Activated naive CD4-positive, alpha-beta T cell treated with anti-CD3 and anti-CD28 coated beads, Interleukin-2, amount 10 ng/mL, durations not matched to agents 7 days and 5 days (primary cell): ENCODE data around the gene CTBP2.

Experiments used
- CTCF ChIA-PET: fragments of 350-600 bp; sonication (Branson Sonifier 250); formaldehyde crosslinking; loops from one replicate; lab custom pipeline; 2021; ENCODE audit warnings: antibody characterized with exemption; lab: Charles Lee
- DNase-seq: peaks from one replicate; pipeline ENCODE4 v3.0.0-alpha.2; 2020
- H3K27ac Mint-ChIP-seq: one replicate; pipeline ENCODE4 v1.8.0; 2021; ENCODE audit warnings: mild to moderate bottlenecking, moderate library complexity, mixed read lengths
- H3K27me3 Mint-ChIP-seq: one replicate; pipeline ENCODE4 v1.8.0; 2021; ENCODE audit warnings: mild to moderate bottlenecking, mixed read lengths
- H3K36me3 Mint-ChIP-seq: one replicate; pipeline ENCODE4 v1.8.0; 2021; ENCODE audit warnings: mixed read lengths
- H3K4me1 Mint-ChIP-seq: one replicate; pipeline ENCODE4 v1.8.0; 2021; ENCODE audit warnings: mixed read lengths
- H3K4me3 Mint-ChIP-seq: one replicate; pipeline ENCODE4 v1.8.0; 2021; ENCODE audit warnings: mild to moderate bottlenecking, moderate library complexity, mixed read lengths
- H3K9me3 Mint-ChIP-seq: one replicate; pipeline ENCODE4 v1.8.0; 2021; ENCODE audit warnings: mixed read lengths

Gene CTBP2

GRCh38 chr10:125025341-125025740 lies 135.0 kb downstream of the CTBP2 start:
- Mint-ChIP-seq H3K9me3 (no peaks in the 10 kb centered on the region), H3K4me3 (no peak overlapping the region), H3K4me1 (no peaks in the 10 kb centered on the region), H3K36me3 (no peaks in the 10 kb centered on the region), H3K27ac (no peak overlapping the region), H3K27me3 (peaks cover 3% of the 10 kb centered on the region)
- DNase-seq: no peak
- CTCF ChIA-PET: no interaction called here

DNA sequence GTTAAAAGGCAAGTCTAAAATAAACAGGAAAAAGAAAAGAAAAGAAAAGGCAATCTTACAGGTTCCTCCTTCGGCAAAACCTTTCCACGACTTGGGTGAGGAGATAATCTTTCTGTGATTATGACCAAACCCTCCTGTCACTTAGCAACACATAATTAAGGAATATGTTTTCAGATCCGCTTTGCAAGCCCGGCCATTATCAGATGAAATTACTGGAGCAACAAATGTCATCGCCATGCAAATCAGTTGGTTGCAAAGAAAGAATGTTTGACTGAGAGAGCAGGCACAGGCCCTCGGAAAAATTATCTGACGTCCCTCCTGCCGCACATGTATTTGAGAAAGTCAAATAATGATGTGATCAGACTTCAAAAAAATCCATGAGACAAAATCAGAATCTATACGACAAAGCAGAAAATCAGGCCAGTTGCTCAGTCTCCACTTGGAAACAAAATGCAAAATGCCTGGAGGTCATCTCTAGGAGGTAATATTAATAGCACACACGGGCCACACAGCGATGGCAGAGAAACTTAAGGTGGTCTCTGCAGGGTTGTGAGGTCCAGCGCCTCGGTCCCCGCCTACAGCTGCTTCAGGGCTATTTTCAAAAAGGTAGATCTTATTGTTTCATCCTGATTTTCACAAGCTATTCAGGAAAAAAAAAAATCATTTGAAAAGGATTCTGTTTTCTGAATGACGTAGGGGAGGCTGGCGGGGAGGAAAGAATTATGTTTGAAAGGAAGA lies 135.7 kb downstream of the CTBP2 start:
- no peak overlapping the region for H3K27ac Mint-ChIP-seq
- H3K36me3 Mint-ChIP-seq: no peaks in the 10 kb centered on the region
- no peaks in the 10 kb centered on the region for H3K9me3 Mint-ChIP-seq
- no peaks in the 10 kb centered on the region for H3K4me1 Mint-ChIP-seq
- peaks cover 3% of the 10 kb centered on the region for H3K27me3 Mint-ChIP-seq
- CTCF ChIA-PET: no interaction called here
- H3K4me3 Mint-ChIP-seq: no peak overlapping the region
- no peak for DNase-seq

GRCh38 chr10:125023862-125024496 lies 136.4 kb downstream of the CTBP2 start:
- Mint-ChIP-seq H3K9me3 (no peaks in the 10 kb centered on the region), H3K27me3 (peaks cover 3% of the 10 kb centered on the region), H3K4me3 (no peak overlapping the region), H3K36me3 (no peaks in the 10 kb centered on the region), H3K27ac (no peak overlapping the region), H3K4me1 (no peaks in the 10 kb centered on the region)
- CTCF ChIA-PET: no interaction called here
- no peak for DNase-seq

- H3K27me3 Mint-ChIP-seq: peaks cover 9% of the 10 kb centered on the region
- CTCF ChIA-PET: no interaction called here
Observed at GRCh38 chr10:125023255-125023654, 137.1 kb downstream of the CTBP2 start.

GRCh38 chr10:125022671-125023070 lies 137.7 kb downstream of the CTBP2 start:
- H3K27me3 Mint-ChIP-seq: peaks cover 15% of the 10 kb centered on the region
- no peak for DNase-seq
- H3K36me3 Mint-ChIP-seq: no peaks in the 10 kb centered on the region
- no peaks in the 10 kb centered on the region for H3K9me3 Mint-ChIP-seq
- CTCF ChIA-PET: no interaction called here
- no peak overlapping the region for H3K27ac Mint-ChIP-seq
- no peak overlapping the region for H3K4me3 Mint-ChIP-seq
- H3K4me1 Mint-ChIP-seq: no peaks in the 10 kb centered on the region

More at GRCh38 chr10:125023255-125023654, 137.1 kb downstream of the CTBP2 start:
- no peak for DNase-seq
- no peaks in the 10 kb centered on the region for H3K9me3 Mint-ChIP-seq
- H3K4me3 Mint-ChIP-seq: no peak overlapping the region
- H3K36me3 Mint-ChIP-seq: no peaks in the 10 kb centered on the region
- no peak overlapping the region for H3K27ac Mint-ChIP-seq
- H3K4me1 Mint-ChIP-seq: no peaks in the 10 kb centered on the region

- Mint-ChIP-seq H3K9me3 (no peaks in the 10 kb centered on the region), H3K36me3 (no peaks in the 10 kb centered on the region)
Observed at GRCh38 chr10:125021686-125022344, 138.5 kb downstream of the CTBP2 start.

DNA sequence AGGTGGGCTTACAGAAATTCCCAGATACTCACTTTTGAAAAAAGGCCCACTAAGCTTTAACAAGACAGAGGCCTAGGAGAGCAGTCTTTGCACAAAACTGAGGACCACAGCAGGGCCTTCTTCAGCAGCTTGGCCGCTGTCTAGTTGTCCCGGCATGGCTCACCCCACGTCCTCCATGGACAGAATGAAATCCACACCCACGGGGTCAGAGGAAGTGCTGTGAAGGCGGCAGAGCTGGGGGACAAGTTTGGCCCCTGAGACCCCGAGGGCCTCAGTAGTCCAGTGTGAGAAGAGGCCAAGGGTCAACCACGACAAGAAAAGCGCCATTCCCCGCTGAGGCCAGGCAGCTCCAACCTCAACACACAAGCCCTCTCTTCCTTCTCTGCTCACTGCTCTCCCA lies 139.5 kb downstream of the CTBP2 start:
- no peaks in the 10 kb centered on the region for H3K9me3 Mint-ChIP-seq

More at GRCh38 chr10:125021686-125022344, 138.5 kb downstream of the CTBP2 start:
- peaks cover 18% of the 10 kb centered on the region for H3K27me3 Mint-ChIP-seq
- H3K27ac Mint-ChIP-seq: no peak overlapping the region
- DNase-seq: no peak
- no peaks in the 10 kb centered on the region for H3K4me1 Mint-ChIP-seq
- H3K4me3 Mint-ChIP-seq: no peak overlapping the region
- CTCF ChIA-PET: no interaction called here

GRCh38 chr10:125020386-125020785 lies 140.0 kb downstream of the CTBP2 start:
- H3K27me3 Mint-ChIP-seq: peaks cover 21% of the 10 kb centered on the region
- H3K4me1 Mint-ChIP-seq: peaks cover 2% of the 10 kb centered on the region
- CTCF ChIA-PET: interaction anchor here (0.9 kb wide), 1 partner anchor 9 kb away, joined by 3 read pairs; no protein-coding TSS in a partner anchor
- no peak overlapping the region for H3K4me3 Mint-ChIP-seq
- H3K9me3 Mint-ChIP-seq: no peaks in the 10 kb centered on the region
- DNase-seq: no peak
- no peak overlapping the region for H3K27ac Mint-ChIP-seq
- no peaks in the 10 kb centered on the region for H3K36me3 Mint-ChIP-seq

More for the DNA sequence above, 139.5 kb downstream of the CTBP2 start:
- no peak for DNase-seq
- CTCF ChIA-PET: interaction anchor here (0.9 kb wide), 1 partner anchor 8 kb away, joined by 3 read pairs; no protein-coding TSS in a partner anchor
- no peak overlapping the region for H3K27ac Mint-ChIP-seq
- no peaks in the 10 kb centered on the region for H3K36me3 Mint-ChIP-seq
- H3K4me1 Mint-ChIP-seq: no peaks in the 10 kb centered on the region
- no peak overlapping the region for H3K4me3 Mint-ChIP-seq
- peaks cover 18% of the 10 kb centered on the region for H3K27me3 Mint-ChIP-seq

DNA sequence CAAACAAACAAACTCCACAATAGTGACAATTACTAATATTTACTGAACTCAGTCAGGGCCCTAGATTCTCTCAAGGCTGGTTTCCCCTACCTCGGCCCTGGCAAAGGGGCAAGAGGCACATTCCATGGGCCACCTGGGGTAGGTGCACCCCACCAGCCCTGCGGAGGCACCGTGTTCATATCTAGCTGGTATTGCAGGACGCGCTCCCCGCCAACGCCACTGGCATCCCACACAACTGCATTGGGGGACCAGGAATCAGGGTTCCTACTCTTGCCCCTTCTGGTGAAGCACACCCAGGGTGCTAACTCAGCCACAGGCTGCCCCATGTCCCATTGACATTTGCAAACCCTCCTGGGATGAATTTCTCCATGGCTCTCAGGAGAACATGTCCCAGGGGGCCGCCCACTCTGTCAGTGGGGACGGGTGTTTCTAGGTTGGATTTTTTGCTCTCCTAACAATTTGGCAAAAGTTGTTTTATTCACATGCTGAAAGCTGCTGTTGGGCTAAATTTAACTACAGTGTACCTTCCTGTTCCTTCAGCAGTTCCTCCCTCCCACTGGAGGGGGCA lies 141.7 kb downstream of the CTBP2 start:
- Mint-ChIP-seq H3K27me3 (peaks cover 37% of the 10 kb centered on the region), H3K4me1 (peaks cover 10% of the 10 kb centered on the region), H3K36me3 (no peaks in the 10 kb centered on the region), H3K9me3 (no peaks in the 10 kb centered on the region), H3K27ac (no peak overlapping the region), H3K4me3 (no peak overlapping the region)
- CTCF ChIA-PET: no interaction called here
- DNase-seq: no peak

GRCh38 chr10:125017547-125018298 lies 142.6 kb downstream of the CTBP2 start:
- DNase-seq: no peak
- Mint-ChIP-seq H3K4me1 (peaks cover 10% of the 10 kb centered on the region), H3K36me3 (no peaks in the 10 kb centered on the region), H3K9me3 (no peaks in the 10 kb centered on the region), H3K27ac (no peak overlapping the region), H3K4me3 (no peak overlapping the region), H3K27me3 (peaks cover 41% of the 10 kb centered on the region)
- CTCF ChIA-PET: interaction anchor here (1.2 kb wide), 1 partner anchor 30 kb away, joined by 4 read pairs; no protein-coding TSS in a partner anchor

DNA sequence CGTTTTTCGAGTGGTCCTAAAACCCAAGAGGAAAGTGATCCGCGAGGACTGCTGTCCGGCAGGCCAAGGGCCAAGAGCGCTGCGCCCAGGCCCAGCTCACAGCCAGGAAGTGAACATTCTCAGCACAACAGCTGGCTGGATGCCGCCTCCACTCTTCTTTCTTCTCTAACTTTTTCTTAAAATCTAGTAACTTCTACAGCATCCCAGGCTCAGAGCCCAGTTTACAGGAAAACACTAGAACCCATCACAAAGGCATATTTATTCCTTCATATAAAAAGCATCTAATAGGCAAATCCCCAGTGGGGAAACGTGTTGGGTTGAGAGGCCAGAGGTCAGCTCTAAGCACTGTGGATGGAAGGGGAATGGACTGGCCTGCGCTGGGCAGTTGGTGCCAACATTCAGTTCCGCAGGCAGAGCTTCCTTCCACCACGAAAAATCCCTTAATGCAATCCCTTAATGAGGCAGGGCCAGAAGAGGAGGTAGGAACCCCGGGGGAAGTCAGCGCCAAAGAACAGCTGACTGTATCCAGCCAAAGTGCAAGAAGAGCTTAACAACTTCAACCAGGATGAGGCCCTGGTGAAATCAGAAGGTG lies 143.7 kb downstream of the CTBP2 start:
- no peak overlapping the region for H3K27ac Mint-ChIP-seq
- H3K36me3 Mint-ChIP-seq: no peaks in the 10 kb centered on the region
- peaks cover 46% of the 10 kb centered on the region for H3K27me3 Mint-ChIP-seq
- CTCF ChIA-PET: interaction anchor here (1.2 kb wide), 1 partner anchor 31 kb away, joined by 4 read pairs; no protein-coding TSS in a partner anchor
- H3K4me1 Mint-ChIP-seq: peaks cover 10% of the 10 kb centered on the region
- H3K4me3 Mint-ChIP-seq: no peak overlapping the region
- no peak for DNase-seq
- H3K9me3 Mint-ChIP-seq: no peaks in the 10 kb centered on the region

DNA sequence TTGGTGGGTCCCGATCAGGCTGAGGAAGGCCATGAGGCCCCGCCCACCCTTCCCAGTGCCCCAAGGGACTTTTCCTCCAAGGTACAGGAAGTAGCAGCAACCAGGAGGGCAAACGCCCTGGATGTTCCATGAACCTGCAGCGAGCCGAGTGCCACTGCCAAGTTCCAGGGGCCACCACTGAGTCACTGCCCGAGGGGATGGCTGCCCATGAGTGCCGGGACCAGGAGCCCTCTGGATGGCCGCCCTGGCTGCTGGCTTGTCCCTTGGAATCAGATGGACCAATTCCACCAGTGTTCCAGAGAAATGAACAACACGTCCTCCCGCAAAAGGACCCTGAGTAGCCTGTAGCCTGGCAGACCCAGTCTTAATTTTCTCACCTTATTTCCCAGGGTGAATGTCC lies 144.2 kb downstream of the CTBP2 start:
- H3K27ac Mint-ChIP-seq: no peak overlapping the region
- peaks cover 10% of the 10 kb centered on the region for H3K4me1 Mint-ChIP-seq
- no peak overlapping the region for H3K4me3 Mint-ChIP-seq
- DNase-seq: no peak
- H3K9me3 Mint-ChIP-seq: no peaks in the 10 kb centered on the region
- peaks cover 48% of the 10 kb centered on the region for H3K27me3 Mint-ChIP-seq
- CTCF ChIA-PET: no interaction called here
- no peaks in the 10 kb centered on the region for H3K36me3 Mint-ChIP-seq

DNA sequence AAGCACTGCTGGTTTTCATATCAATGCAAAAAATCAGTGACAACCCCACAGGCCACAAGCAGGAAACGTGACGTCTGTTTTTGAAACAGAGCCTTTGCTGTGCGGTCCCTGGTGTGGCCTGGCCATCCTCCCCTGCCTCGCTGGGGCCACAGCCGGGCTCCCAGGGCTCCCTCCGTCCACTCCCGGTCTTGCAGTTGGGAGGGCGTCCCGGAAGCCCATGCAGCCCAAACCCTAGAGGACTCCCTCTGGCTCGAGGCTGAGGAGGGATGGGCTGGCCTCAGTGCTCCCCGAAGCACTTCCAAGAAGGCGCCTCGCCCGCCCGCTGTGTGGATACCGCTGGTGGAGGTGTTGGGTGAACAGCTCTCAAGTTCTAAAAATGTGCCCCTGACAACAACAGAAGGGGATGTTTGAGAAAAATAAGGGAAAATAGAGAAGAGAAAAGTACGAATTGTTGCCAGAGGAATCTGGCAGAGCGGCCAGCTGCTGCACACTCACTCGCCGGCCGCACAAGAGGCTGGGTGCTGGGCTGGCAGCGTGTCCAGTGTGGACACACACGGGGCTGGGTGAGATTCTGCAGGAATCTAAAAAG lies 144.9 kb downstream of the CTBP2 start:
- Mint-ChIP-seq H3K27me3 (peaks cover 49% of the 10 kb centered on the region), H3K4me3 (no peak overlapping the region), H3K9me3 (no peaks in the 10 kb centered on the region), H3K27ac (no peak overlapping the region), H3K4me1 (peaks cover 10% of the 10 kb centered on the region), H3K36me3 (no peaks in the 10 kb centered on the region)
- DNase-seq: peak; percentile 39
- CTCF ChIA-PET: no interaction called here
